Activated gamma-delta T cell (primary cell): ENCODE results near the gene OR10R2.
"Not testable (repeated sequence)": the region's sequence is repeated elsewhere in the genome, so short reads cannot be mapped to it uniquely, and the experiment has no call there.

ENCODE experiments used
- DNase-seq: peaks from one replicate; lab custom pipeline; 2025; lab: John Stamatoyannopoulos, UW
- total RNA-seq, 2 donors: gene quantifications; one replicate each; lab custom pipeline; 2026; lab: John Stamatoyannopoulos, UW

OR10R2 gene
- 0 reads per million in 2 donors for total RNA-seq

GRCh38 chr1:158471920-158472319 is at the start of gene OR10R2:
TSS of gene OR10R2 (plus strand) at chr1:158472220. CDS start at chr1:158472326, 106 bp downstream.
- DNase-seq: no peak

GRCh38 chr1:158425027-158425426 is 47.0 kb upstream of the OR10R2 start:
- DNase-seq: no peak

- DNase-seq: no peak
These were observed 45.9 kb upstream of the OR10R2 start, which contains the start of gene OR10K2 for GRCh38 chr1:158426137-158426536. TSS of gene OR10K2 (minus strand) at chr1:158426237. CDS start at chr1:158420866, 5,371 bp downstream.

GRCh38 chr1:158430163-158430562 is 41.9 kb upstream of the OR10R2 start:
- not testable (repeated sequence) for DNase-seq

GRCh38 chr1:158434741-158435140 is 37.3 kb upstream of the OR10R2 start:
- DNase-seq: no peak

- no peak for DNase-seq
These were observed 26.6 kb upstream of the OR10R2 start for GRCh38 chr1:158445376-158445775.

GRCh38 chr1:158454537-158454936 is 17.5 kb upstream of the OR10R2 start:
- DNase-seq: no peak

- DNase-seq: no peak
These were observed 14.8 kb upstream of the OR10R2 start for GRCh38 chr1:158457246-158457645.

- DNase-seq: no peak
These were observed 13.8 kb upstream of the OR10R2 start for GRCh38 chr1:158458263-158458662.

- DNase-seq: no peak
These were observed 10.5 kb upstream of the OR10R2 start, which contains the start of gene OR10K1 for GRCh38 chr1:158461534-158461933. TSS of gene OR10K1 (plus strand) at chr1:158461834. CDS start at chr1:158465562, 3,728 bp downstream.

- DNase-seq: no peak
These were observed 13.4 kb downstream of the OR10R2 start for GRCh38 chr1:158485455-158485854.

- no peak for DNase-seq
These were observed 19.3 kb downstream of the OR10R2 start for GRCh38 chr1:158491316-158491715.

GRCh38 chr1:158493054-158493453 is 21.0 kb downstream of the OR10R2 start:
- DNase-seq: no peak

GRCh38 chr1:158494796-158495195 is 22.8 kb downstream of the OR10R2 start:
- no peak for DNase-seq

GRCh38 chr1:158496374-158496773 is 24.4 kb downstream of the OR10R2 start:
- no peak for DNase-seq

- no peak for DNase-seq
These were observed 34.5 kb downstream of the OR10R2 start for GRCh38 chr1:158506369-158506987.

- no peak for DNase-seq
These were observed 35.5 kb downstream of the OR10R2 start for GRCh38 chr1:158507511-158507910.

GRCh38 chr1:158509471-158510156 is 37.6 kb downstream of the OR10R2 start:
- DNase-seq: no peak

GRCh38 chr1:158516966-158517365 is 44.9 kb downstream of the OR10R2 start:
- DNase-seq: no peak

GRCh38 chr1:158520021-158520420 is 48.0 kb downstream of the OR10R2 start:
- DNase-seq: no peak

GRCh38 chr1:158520955-158521665 is 49.1 kb downstream of the OR10R2 start:
- no peak for DNase-seq

- no peak for DNase-seq
These were observed 49.6 kb downstream of the OR10R2 start for GRCh38 chr1:158521666-158522058.
